Effector memory CD4-positive, alpha-beta T cell (primary cell): ENCODE data around the gene CHRND.

Experiments
- DNase-seq, 3 donors: peaks; one replicate each; pipeline ENCODE4 v3.0.0-alpha.2; 2020
- H3K27ac ChIP-seq: 2 replicates; pipeline ENCODE4 v1.7.0; 2013; ENCODE audit warnings: mild to moderate bottlenecking, low read length, moderate library complexity; ENCODE audit not compliant: insufficient read depth, poor library complexity, severe bottlenecking
- H3K27me3 ChIP-seq: replicated peaks from 2 replicates; pipeline ENCODE4 v1.7.0; 2013; ENCODE audit warnings: mild to moderate bottlenecking, low read length; ENCODE audit not compliant: insufficient read depth, control insufficient read depth, poor library complexity, severe bottlenecking
- H3K36me3 ChIP-seq: 2 replicates; pipeline ENCODE4 v1.7.0; 2013; ENCODE audit warnings: mild to moderate bottlenecking, low read length, moderate library complexity; ENCODE audit not compliant: control insufficient read depth, insufficient read depth
- H3K4me1 ChIP-seq: 2 replicates; pipeline ENCODE4 v1.7.0; 2013; ENCODE audit warnings: low read length, mild to moderate bottlenecking; ENCODE audit not compliant: control insufficient read depth, insufficient read depth, poor library complexity, severe bottlenecking
- H3K4me3 ChIP-seq: 2 replicates; pipeline ENCODE4 v1.7.0; 2013; ENCODE audit warnings: low read length, low read depth, mild to moderate bottlenecking; ENCODE audit not compliant: insufficient read depth, poor library complexity, severe bottlenecking
- H3K9me3 ChIP-seq: 2 replicates; pipeline ENCODE4 v1.7.0; 2013; ENCODE audit warnings: mild to moderate bottlenecking, low read length, moderate library complexity; ENCODE audit not compliant: control insufficient read depth

The CHRND gene

GRCh38 chr2:232542715-232543467 is 16.9 kb downstream of the CHRND start:
- Histone ChIP-seq H3K4me1 (peaks cover 7% of the 10 kb centered on the region), H3K9me3 (no peaks in the 10 kb centered on the region), H3K4me3 (no peak overlapping the region), H3K27ac (no peak overlapping the region), H3K27me3 (no peaks in the 10 kb centered on the region), H3K36me3 (peaks cover 2% of the 10 kb centered on the region)
- no peak for DNase-seq

GRCh38 chr2:232543491-232543890 is 17.5 kb downstream of the CHRND start:
- Histone ChIP-seq H3K36me3 (peaks cover 2% of the 10 kb centered on the region), H3K27ac (no peak overlapping the region), H3K4me3 (no peak overlapping the region), H3K27me3 (no peaks in the 10 kb centered on the region), H3K4me1 (peaks cover 7% of the 10 kb centered on the region), H3K9me3 (no peaks in the 10 kb centered on the region)
- DNase-seq: no peak

GRCh38 chr2:232543928-232544631 is 18.1 kb downstream of the CHRND start:
- Histone ChIP-seq H3K4me3 (no peak overlapping the region), H3K36me3 (peaks cover 2% of the 10 kb centered on the region), H3K9me3 (no peaks in the 10 kb centered on the region), H3K27ac (no peak overlapping the region), H3K27me3 (no peaks in the 10 kb centered on the region), H3K4me1 (peaks cover 7% of the 10 kb centered on the region)
- DNase-seq: no peak

- no peaks in the 10 kb centered on the region for H3K27me3 ChIP-seq
- H3K4me3 ChIP-seq: no peak overlapping the region
- peaks cover 7% of the 10 kb centered on the region for H3K4me1 ChIP-seq
- H3K27ac ChIP-seq: no peak overlapping the region
- no peak for DNase-seq
- H3K36me3 ChIP-seq: peaks cover 2% of the 10 kb centered on the region
- H3K9me3 ChIP-seq: no peaks in the 10 kb centered on the region
Observed at GRCh38 chr2:232544674-232545073, 18.7 kb downstream of the CHRND start.

GRCh38 chr2:232545511-232546375 is 19.8 kb downstream of the CHRND start:
- DNase-seq: no peak
- Histone ChIP-seq H3K36me3 (peaks cover 2% of the 10 kb centered on the region), H3K4me3 (no peak overlapping the region), H3K27ac (no peak overlapping the region), H3K9me3 (no peaks in the 10 kb centered on the region), H3K4me1 (peaks cover 7% of the 10 kb centered on the region), H3K27me3 (no peaks in the 10 kb centered on the region)

- Histone ChIP-seq H3K27me3 (no peaks in the 10 kb centered on the region), H3K4me1 (peaks cover 17% of the 10 kb centered on the region), H3K4me3 (no peak overlapping the region), H3K9me3 (no peaks in the 10 kb centered on the region), H3K27ac (no peak overlapping the region), H3K36me3 (peaks cover 2% of the 10 kb centered on the region)
- no peak for DNase-seq
Observed at GRCh38 chr2:232547991-232548390, 22.0 kb downstream of the CHRND start.

- H3K9me3 ChIP-seq: no peaks in the 10 kb centered on the region
- DNase-seq: no peak
- peaks cover 17% of the 10 kb centered on the region for H3K4me1 ChIP-seq
- peak overlapping the region; percentile 96 for H3K27ac ChIP-seq
- no peaks in the 10 kb centered on the region for H3K27me3 ChIP-seq
- H3K36me3 ChIP-seq: peaks cover 2% of the 10 kb centered on the region
- peak overlapping the region; percentile 94 for H3K4me3 ChIP-seq
Observed at GRCh38 chr2:232549655-232550353, 23.8 kb downstream of the CHRND start.

- Histone ChIP-seq H3K27ac (peak within 1 kb of the TSS; percentile 96), H3K9me3 (no peaks in the 10 kb centered on the region), H3K4me3 (peak within 1 kb of the TSS; percentile 94), H3K27me3 (no peaks in the 10 kb centered on the region), H3K4me1 (peaks cover 17% of the 10 kb centered on the region), H3K36me3 (peaks cover under 1% of the 10 kb centered on the region)
- DNase-seq: peak; percentile 77 to 85 (median 81)
Observed at GRCh38 chr2:232550354-232551249, 24.6 kb downstream of the CHRND start, which contains the start of the genes EIF4E2 and TIGD1. Gene EIF4E2, plus strand, starts transcription at chr2:232550689. Its CDS starts 36 bp downstream, at chr2:232550725. Gene TIGD1, minus strand, starts transcription at chr2:232550557. Its CDS starts 675 bp downstream, at chr2:232549882.

- Histone ChIP-seq H3K36me3 (peaks cover 3% of the 10 kb centered on the region), H3K27me3 (no peaks in the 10 kb centered on the region), H3K9me3 (no peaks in the 10 kb centered on the region), H3K27ac (peak overlapping the region; percentile 96), H3K4me1 (peaks cover 17% of the 10 kb centered on the region), H3K4me3 (peak overlapping the region; percentile 94)
- DNase-seq: no peak
Observed at GRCh38 chr2:232551250-232551638, 25.3 kb downstream of the CHRND start.
